HG03060 (cell line): Measurements from ENCODE around the gene FAM118A.
A peak's percentile ranks its signal among the peaks of the same experiment; 100 is the strongest.
"Not testable (repeated sequence)": the region's sequence is repeated elsewhere in the genome, so short reads cannot be mapped to it uniquely, and the experiment has no call there.

Experiments used
- ATAC-seq: cut with Tn5 transposase; IDR thresholded peaks from one replicate; pipeline ENCODE4 v1.9.1; 2021; ENCODE audit warnings: low read depth, moderate number of reproducible peaks; ENCODE audit not compliant: unreplicated experiment

Gene FAM118A

GRCh38 chr22:45309422-45310227 lies at the start of gene FAM118A:
Gene FAM118A, plus strand, starts transcription at chr22:45309934. Its CDS starts 12,446 bp downstream, at chr22:45322380.
- ATAC-seq, result peak; percentile 45

GRCh38 chr22:45260395-45260759 lies 49.4 kb upstream of the FAM118A start:
- not testable (repeated sequence) for ATAC-seq

- ATAC-seq, result no peak
Observed at GRCh38 chr22:45261407-45262088, 48.2 kb upstream of the FAM118A start.

GRCh38 chr22:45262195-45262930 lies 47.4 kb upstream of the FAM118A start:
- no peak for ATAC-seq

GRCh38 chr22:45262931-45263462 lies 46.7 kb upstream of the FAM118A start:
- no peak for ATAC-seq

- peak; percentile 41 for ATAC-seq
Observed at GRCh38 chr22:45263463-45264269, 46.1 kb upstream of the FAM118A start.

- no peak for ATAC-seq
Observed at GRCh38 chr22:45265535-45265934, 44.2 kb upstream of the FAM118A start.

- ATAC-seq, result no peak
Observed at GRCh38 chr22:45268167-45268957, 41.4 kb upstream of the FAM118A start.

GRCh38 chr22:45268958-45269844 lies 40.5 kb upstream of the FAM118A start:
- ATAC-seq, result no peak

- no peak for ATAC-seq
Observed at GRCh38 chr22:45270095-45271020, 39.4 kb upstream of the FAM118A start.

GRCh38 chr22:45271667-45272201 lies 38.0 kb upstream of the FAM118A start:
- ATAC-seq, result no peak

GRCh38 chr22:45272498-45272897 lies 37.2 kb upstream of the FAM118A start:
- ATAC-seq, result no peak

GRCh38 chr22:45273452-45274075 lies 36.2 kb upstream of the FAM118A start:
- ATAC-seq, result no peak

- ATAC-seq, result no peak
Observed at GRCh38 chr22:45276507-45277105, 33.1 kb upstream of the FAM118A start.

- ATAC-seq, result not testable (repeated sequence)
Observed at GRCh38 chr22:45277720-45278119, 32.0 kb upstream of the FAM118A start.

- no peak for ATAC-seq
Observed at GRCh38 chr22:45278125-45278524, 31.6 kb upstream of the FAM118A start.
